Activated CD8-positive, alpha-beta T cell treated with anti-CD3 and anti-CD28 coated beads for 36 hours (primary cell): ENCODE measurements around the gene RTN4. TPM values are rescaled to one million over a fixed set of nuclear protein-coding genes. Genes with fewer than 3 reads are reported as not detected.

Experiments
- ATAC-seq: fragments of 200-7000 bp; cut with Tn5 transposase; one replicate; pipeline ENCODE4 v1.10.0; 2021; ENCODE audit warnings: mild to moderate bottlenecking, moderate library complexity
- CTCF ChIA-PET: fragments of 350-600 bp; sonication (Branson Sonifier 250); formaldehyde crosslinking; loops from one replicate; lab custom pipeline; 2021; ENCODE audit warnings: antibody characterized with exemption; lab: Charles Lee
- POLR2A ChIA-PET: fragments of 350-600 bp; sonication (Branson Sonifier 250); formaldehyde crosslinking; loops from one replicate; lab custom pipeline; 2021; ENCODE audit warnings: antibody characterized with exemption; lab: Charles Lee
- DNase-seq: peaks from one replicate; pipeline ENCODE4 v3.0.0-alpha.2; 2020
- H3K27ac Mint-ChIP-seq: one replicate; pipeline ENCODE4 v1.8.0; 2021; ENCODE audit warnings: mild to moderate bottlenecking, mixed read lengths
- H3K27me3 Mint-ChIP-seq: one replicate; pipeline ENCODE4 v1.8.0; 2021; ENCODE audit warnings: mixed read lengths
- H3K36me3 Mint-ChIP-seq: one replicate; pipeline ENCODE4 v1.8.0; 2021; ENCODE audit warnings: low read depth, mixed read lengths
- H3K4me1 Mint-ChIP-seq: one replicate; pipeline ENCODE4 v1.8.0; 2021; ENCODE audit warnings: low read depth, mixed read lengths
- H3K4me3 Mint-ChIP-seq: one replicate; pipeline ENCODE4 v1.8.0; 2021; ENCODE audit warnings: mild to moderate bottlenecking, moderate library complexity, mixed read lengths
- H3K9me3 Mint-ChIP-seq: one replicate; pipeline ENCODE4 v1.8.0; 2021; ENCODE audit warnings: mixed read lengths
- CTCF ChIP-seq: fragments of 200-600 bp; IDR thresholded peaks from one replicate; pipeline ENCODE4 v1.8.0; 2022; ENCODE audit warnings: antibody characterized with exemption, mild to moderate bottlenecking
- intact Hi-C: fragments of 100-400 bp; cut with micrococcal nuclease; formaldehyde crosslinking; loops from one replicate; pipeline ENCODE4 v1.10.0; 2022
- total RNA-seq, 2 experiments: library from RNA; stranded (reverse); gene quantifications; one replicate each; pipeline ENCODE4 v1.2.3, GENCODE V29; 2021

The RTN4 gene
- total RNA-seq, 2 experiments from 2014 or later: 81.5 to 85.0 TPM

GRCh38 chr2:54952978-54953456, 97.2 kb downstream of the RTN4 start:
- no peak for TF ChIP-seq CTCF
- no peak for DNase-seq
- intact Hi-C loops: no loop called here

GRCh38 chr2:54952425-54952824, 97.8 kb downstream of the RTN4 start:
- CTCF ChIA-PET: no interaction called here

More at GRCh38 chr2:54952978-54953456, 97.2 kb downstream of the RTN4 start:
- peaks cover 2% of the 10 kb centered on the region for H3K27me3 Mint-ChIP-seq
- H3K36me3 Mint-ChIP-seq: no peaks in the 10 kb centered on the region
- no peaks in the 10 kb centered on the region for H3K9me3 Mint-ChIP-seq
- H3K4me3 Mint-ChIP-seq: no peak overlapping the region
- peaks cover 4% of the 10 kb centered on the region for H3K4me1 Mint-ChIP-seq
- no peak for ATAC-seq
- no peak overlapping the region for H3K27ac Mint-ChIP-seq
- POLR2A ChIA-PET: no interaction called here
- CTCF ChIA-PET: no interaction called here

GRCh38 chr2:54950811-54951210, 99.4 kb downstream of the RTN4 start:
- Mint-ChIP-seq H3K27ac (no peak overlapping the region), H3K27me3 (peaks cover 2% of the 10 kb centered on the region), H3K4me3 (no peak overlapping the region), H3K9me3 (no peaks in the 10 kb centered on the region), H3K4me1 (peaks cover 6% of the 10 kb centered on the region), H3K36me3 (no peaks in the 10 kb centered on the region)
- no peak for ATAC-seq
- no peak for TF ChIP-seq CTCF
- CTCF ChIA-PET: interaction anchor here (0.8 kb wide), 1 partner anchor 58 kb away, joined by 3 read pairs; no protein-coding TSS in a partner anchor
- intact Hi-C loops: no loop called here
- POLR2A ChIA-PET: no interaction called here
- no peak for DNase-seq

More at GRCh38 chr2:54952425-54952824, 97.8 kb downstream of the RTN4 start:
- no peaks in the 10 kb centered on the region for H3K9me3 Mint-ChIP-seq
- ATAC-seq: no peak
- no peak for DNase-seq
- H3K4me1 Mint-ChIP-seq: peaks cover 4% of the 10 kb centered on the region
- H3K27me3 Mint-ChIP-seq: peaks cover 2% of the 10 kb centered on the region
- intact Hi-C loops: no loop called here
- H3K36me3 Mint-ChIP-seq: no peaks in the 10 kb centered on the region
- TF ChIP-seq CTCF: no peak
- POLR2A ChIA-PET: no interaction called here
- no peak overlapping the region for H3K27ac Mint-ChIP-seq
- H3K4me3 Mint-ChIP-seq: no peak overlapping the region

GRCh38 chr2:54949431-54949830, 100.8 kb downstream of the RTN4 start:
- ChIA-PET CTCF (no interaction called here), POLR2A (no interaction called here)
- Mint-ChIP-seq H3K4me3 (no peak overlapping the region), H3K27ac (no peak overlapping the region), H3K36me3 (no peaks in the 10 kb centered on the region), H3K27me3 (peaks cover 2% of the 10 kb centered on the region), H3K9me3 (no peaks in the 10 kb centered on the region), H3K4me1 (peaks cover 10% of the 10 kb centered on the region)
- DNase-seq: no peak
- TF ChIP-seq CTCF: no peak
- intact Hi-C loops: no loop called here
- ATAC-seq: no peak

- TF ChIP-seq CTCF: no peak
- CTCF ChIA-PET: no interaction called here
- no peak overlapping the region for H3K27ac Mint-ChIP-seq
- intact Hi-C loops: no loop called here
- POLR2A ChIA-PET: no interaction called here
- ATAC-seq (no peak), DNase-seq (no peak)
- H3K4me1 Mint-ChIP-seq: peaks cover 8% of the 10 kb centered on the region
- no peaks in the 10 kb centered on the region for H3K36me3 Mint-ChIP-seq
- peaks cover 2% of the 10 kb centered on the region for H3K27me3 Mint-ChIP-seq
- H3K9me3 Mint-ChIP-seq: no peaks in the 10 kb centered on the region
- no peak overlapping the region for H3K4me3 Mint-ChIP-seq
Measured at GRCh38 chr2:54948120-54948519, 102.1 kb downstream of the RTN4 start.
